Type B pancreatic cell (in vitro differentiated cells): ENCODE data around the gene B3GALNT1. TPM values are rescaled to one million over a fixed set of nuclear protein-coding genes. Genes with fewer than 3 reads are reported as not detected.
A peak's percentile ranks its signal among the peaks of the same experiment; 100 is the strongest.

ENCODE experiments used
- DNase-seq: peaks from one replicate; pipeline ENCODE4 v3.0.0; 2021; ENCODE audit warnings: mixed read lengths; ENCODE audit not compliant: unreplicated experiment; ENCODE audit errors: extremely low spot score
- H3K27ac Mint-ChIP-seq: 2 replicates; pipeline ENCODE4 v1.8.0; 2021; ENCODE audit warnings: mild to moderate bottlenecking, mixed read lengths
- H3K27me3 Mint-ChIP-seq: 2 replicates; pipeline ENCODE4 v1.8.0; 2021; ENCODE audit warnings: mixed read lengths
- H3K36me3 Mint-ChIP-seq: 2 replicates; pipeline ENCODE4 v1.8.0; 2021; ENCODE audit warnings: mixed read lengths
- H3K4me1 Mint-ChIP-seq: one replicate; pipeline ENCODE4 v1.8.0; 2021; ENCODE audit warnings: mixed read lengths; ENCODE audit not compliant: unreplicated experiment
- H3K4me3 Mint-ChIP-seq: 2 replicates; pipeline ENCODE4 v1.8.0; 2021; ENCODE audit warnings: mild to moderate bottlenecking, mixed read lengths
- H3K9me3 Mint-ChIP-seq: 2 replicates; pipeline ENCODE4 v1.8.0; 2021; ENCODE audit warnings: mixed read lengths
- CTCF ChIP-seq: fragments of 200-600 bp; sonication (generic); conservative IDR thresholded peaks from 2 replicates; pipeline ENCODE4 v1.5.0; 2021; ENCODE audit warnings: antibody characterized with exemption, mild to moderate bottlenecking
- long read RNA-seq: library from polyadenylated mRNA; unstranded; transcript quantifications from one replicate; pipeline ENCODE4 v2.0.0, GENCODE V29; 2020
- total RNA-seq: library from RNA; stranded (reverse); gene quantifications from 2 replicates; pipeline ENCODE4 v1.2.1, GENCODE V29; 2021; ENCODE audit warnings: low replicate concordance

The B3GALNT1 gene
- 5.3 and 19.6 TPM in 2 replicates for total RNA-seq
- long read RNA-seq, transcript B3GALNT1-201 (5 exons, 3,313 nt), result major isoform, 7 of 19 reads
- long read RNA-seq, partial matches to known transcripts, result 3 of 19 reads
- long read RNA-seq, other reads (novel, unspliced or antisense), result 5 of 19 reads

GRCh38 chr3:161104561-161105551 is at the start of gene B3GALNT1:
Gene B3GALNT1, minus strand, starts transcription at chr3:161105349. Its CDS starts 18,595 bp downstream, at chr3:161086754.
- Mint-ChIP-seq H3K4me1 (peaks cover 12% of the 10 kb centered on the region), H3K4me3 (peak within 1 kb of the TSS; percentile 93), H3K36me3 (peaks cover 25% of the 10 kb centered on the region), H3K27me3 (peaks cover 34% of the 10 kb centered on the region), H3K9me3 (no peaks in the 10 kb centered on the region), H3K27ac (peak within 1 kb of the TSS; percentile 84)
- peak; percentile 76 for DNase-seq
- TF ChIP-seq CTCF, result peak; percentile 28

GRCh38 chr3:161153480-161153879 is 48.3 kb upstream of the B3GALNT1 start:
- H3K27me3 Mint-ChIP-seq, result peaks cover 4% of the 10 kb centered on the region
- H3K4me3 Mint-ChIP-seq, result no peak overlapping the region
- H3K36me3 Mint-ChIP-seq, result no peaks in the 10 kb centered on the region
- TF ChIP-seq CTCF, result no peak
- no peak for DNase-seq
- H3K4me1 Mint-ChIP-seq, result no peaks in the 10 kb centered on the region
- no peaks in the 10 kb centered on the region for H3K9me3 Mint-ChIP-seq
- no peak overlapping the region for H3K27ac Mint-ChIP-seq

GRCh38 chr3:161150001-161150525 is 44.9 kb upstream of the B3GALNT1 start:
- Mint-ChIP-seq H3K4me3 (no peak overlapping the region), H3K27me3 (no peaks in the 10 kb centered on the region), H3K9me3 (peaks cover 6% of the 10 kb centered on the region), H3K36me3 (no peaks in the 10 kb centered on the region), H3K4me1 (no peaks in the 10 kb centered on the region), H3K27ac (no peak overlapping the region)
- DNase-seq, result no peak
- no peak for TF ChIP-seq CTCF

- Mint-ChIP-seq H3K4me1 (no peaks in the 10 kb centered on the region), H3K9me3 (peaks cover 6% of the 10 kb centered on the region), H3K4me3 (no peak overlapping the region), H3K27ac (no peak overlapping the region), H3K27me3 (no peaks in the 10 kb centered on the region), H3K36me3 (no peaks in the 10 kb centered on the region)
- no peak for DNase-seq
- TF ChIP-seq CTCF, result no peak
Observed at GRCh38 chr3:161149529-161149928, 44.4 kb upstream of the B3GALNT1 start.

GRCh38 chr3:161148832-161149475 is 43.8 kb upstream of the B3GALNT1 start:
- DNase-seq, result no peak
- Mint-ChIP-seq H3K27me3 (no peaks in the 10 kb centered on the region), H3K4me1 (no peaks in the 10 kb centered on the region), H3K36me3 (no peaks in the 10 kb centered on the region), H3K27ac (no peak overlapping the region), H3K9me3 (peaks cover 6% of the 10 kb centered on the region), H3K4me3 (no peak overlapping the region)
- no peak for TF ChIP-seq CTCF
